OCI-LY1 (cell line): ENCODE measurements around the gene UGT1A4.
"Not testable (repeated sequence)": the region's sequence is repeated elsewhere in the genome, so short reads cannot be mapped to it uniquely, and the experiment has no call there.

Experiments
- H2AFZ ChIP-seq: fragments of 200-600 bp; sonication (generic), shearing (Covaris generic); 2 replicates; pipeline ENCODE4 v1.6.0; 2014; ENCODE audit warnings: antibody characterized with exemption, mild to moderate bottlenecking, low read length
- H3F3A ChIP-seq: fragments of 200-600 bp; sonication (generic), shearing (Covaris generic); 2 replicates; pipeline ENCODE4 v1.6.0; 2014; ENCODE audit warnings: mild to moderate bottlenecking, antibody characterized with exemption, low read length, moderate library complexity; ENCODE audit not compliant: insufficient read depth
- H3K27ac ChIP-seq: fragments of 200-600 bp; sonication (generic); 2 replicates; pipeline ENCODE4 v1.5.1; 2014; ENCODE audit warnings: low read length, mixed run types, mild to moderate bottlenecking, low read depth; ENCODE audit not compliant: poor library complexity, severe bottlenecking
- H3K27me3 ChIP-seq: fragments of 200-600 bp; sonication (generic); 2 replicates; pipeline ENCODE4 v1.6.0; 2014; ENCODE audit warnings: antibody characterized with exemption, mild to moderate bottlenecking, low read length, moderate library complexity; ENCODE audit not compliant: insufficient read depth
- H3K36me3 ChIP-seq: fragments of 200-600 bp; sonication (generic); 2 replicates; pipeline ENCODE4 v1.6.1; 2014; ENCODE audit warnings: mild to moderate bottlenecking, antibody characterized with exemption, low read length, moderate library complexity, mixed read lengths; ENCODE audit not compliant: insufficient read depth
- H3K4me1 ChIP-seq: fragments of 200-600 bp; sonication (generic); 2 replicates; pipeline ENCODE4 v1.5.1; 2014; ENCODE audit warnings: mild to moderate bottlenecking, low read length, moderate library complexity; ENCODE audit not compliant: insufficient read depth, severe bottlenecking
- H3K4me2 ChIP-seq: fragments of 200-600 bp; sonication (generic), shearing (Covaris generic); 2 replicates; pipeline ENCODE4 v1.6.1; 2014; ENCODE audit warnings: low read length
- H3K4me3 ChIP-seq: fragments of 200-600 bp; sonication (generic); 2 replicates; pipeline ENCODE4 v1.5.1; 2014; ENCODE audit warnings: low read length, low read depth, mild to moderate bottlenecking, mixed read lengths; ENCODE audit not compliant: poor library complexity, severe bottlenecking
- H3K79me2 ChIP-seq: fragments of 200-600 bp; shearing (Covaris generic); 2 replicates; pipeline ENCODE4 v1.6.1; 2016; ENCODE audit warnings: mixed run types, low read length, mixed read lengths; ENCODE audit not compliant: insufficient read depth
- H3K9ac ChIP-seq: fragments of 200-600 bp; sonication (generic), shearing (Covaris generic); 2 replicates; pipeline ENCODE4 v1.6.1; 2014; ENCODE audit warnings: mild to moderate bottlenecking, low read length, mixed read lengths
- H3K9me2 ChIP-seq: fragments of 200-600 bp; sonication (generic), shearing (Covaris generic); 2 replicates; pipeline ENCODE4 v1.6.1; 2014; ENCODE audit warnings: low read depth, mild to moderate bottlenecking, low read length, mixed read lengths
- H3K9me3 ChIP-seq: fragments of 200-600 bp; shearing (Covaris generic); 2 replicates; pipeline ENCODE4 v1.6.1; 2014; ENCODE audit warnings: low read length, mixed read lengths
- H4K20me1 ChIP-seq: fragments of 200-600 bp; sonication (generic), shearing (Covaris generic); 2 replicates; pipeline ENCODE4 v1.6.0; 2016; ENCODE audit warnings: mild to moderate bottlenecking, low read length; ENCODE audit not compliant: insufficient read depth
- CTCF ChIP-seq: fragments of 200-600 bp; sonication (generic), shearing (Covaris generic); IDR thresholded peaks from 2 replicates; pipeline ENCODE4 v1.5.1; 2017; ENCODE audit warnings: mild to moderate bottlenecking, antibody characterized with exemption, low read length, moderate library complexity, mixed read lengths
- EZH2 ChIP-seq: fragments of 200-600 bp; sonication (generic), shearing (Covaris generic); IDR thresholded peaks from 2 replicates; pipeline ENCODE4 v1.8.0; 2017; ENCODE audit warnings: borderline replicate concordance, mixed run types, mild to moderate bottlenecking, antibody characterized with exemption, low read length, moderate library complexity, mixed read lengths

UGT1A4 gene

GRCh38 chr2:233740870-233741269 is 22.3 kb downstream of the UGT1A4 start:
- Histone ChIP-seq H3K4me1 (no peaks in the 10 kb centered on the region), H2AFZ (no peak overlapping the region), H3K9me3 (no peaks in the 10 kb centered on the region), H3K79me2 (no peaks in the 10 kb centered on the region), H3K9ac (no peak overlapping the region), H4K20me1 (no peaks in the 10 kb centered on the region), H3K36me3 (no peaks in the 10 kb centered on the region), H3K27ac (no peak overlapping the region), H3K27me3 (no peaks in the 10 kb centered on the region; the same call in 1 of the 2 replicates), H3F3A (no peaks in the 10 kb centered on the region), H3K4me2 (no peak overlapping the region), H3K4me3 (no peak overlapping the region), H3K9me2 (no peaks in the 10 kb centered on the region)
- no peak for TF ChIP-seq EZH2
- no peak for TF ChIP-seq CTCF

GRCh38 chr2:233743464-233744259 is 25.1 kb downstream of the UGT1A4 start:
- Histone ChIP-seq H3K27me3 (no peaks in the 10 kb centered on the region), H3K9me3 (no peaks in the 10 kb centered on the region), H3K9ac (no peak overlapping the region), H3F3A (no peaks in the 10 kb centered on the region), H3K27ac (no peak overlapping the region), H2AFZ (no peak overlapping the region), H3K4me3 (no peak overlapping the region), H4K20me1 (no peaks in the 10 kb centered on the region), H3K4me1 (no peaks in the 10 kb centered on the region), H3K4me2 (no peak overlapping the region), H3K36me3 (no peaks in the 10 kb centered on the region), H3K9me2 (no peaks in the 10 kb centered on the region), H3K79me2 (no peaks in the 10 kb centered on the region)
- TF ChIP-seq EZH2, result no peak
- TF ChIP-seq CTCF, result no peak

GRCh38 chr2:233745073-233745755 is 26.7 kb downstream of the UGT1A4 start:
- no peaks in the 10 kb centered on the region for H3K9me3 ChIP-seq
- H3K9ac ChIP-seq, result no peak overlapping the region
- H4K20me1 ChIP-seq, result no peaks in the 10 kb centered on the region
- no peak overlapping the region for H3K4me3 ChIP-seq
- no peaks in the 10 kb centered on the region for H3F3A ChIP-seq
- no peaks in the 10 kb centered on the region for H3K4me1 ChIP-seq
- no peaks in the 10 kb centered on the region for H3K27me3 ChIP-seq
- H3K9me2 ChIP-seq, result no peaks in the 10 kb centered on the region
- no peaks in the 10 kb centered on the region for H3K79me2 ChIP-seq
- no peak overlapping the region for H3K27ac ChIP-seq
- TF ChIP-seq CTCF, result no peak
- no peak for TF ChIP-seq EZH2
- no peaks in the 10 kb centered on the region for H3K36me3 ChIP-seq
- no peak overlapping the region for H3K4me2 ChIP-seq
- no peak overlapping the region for H2AFZ ChIP-seq

GRCh38 chr2:233745838-233746237 is 27.3 kb downstream of the UGT1A4 start:
- not testable (repeated sequence) for H3K9ac ChIP-seq, H3F3A ChIP-seq, H3K27ac ChIP-seq, H3K27me3 ChIP-seq, H3K79me2 ChIP-seq, H3K9me3 ChIP-seq, H2AFZ ChIP-seq, H3K36me3 ChIP-seq, H3K4me1 ChIP-seq, H3K4me3 ChIP-seq, H3K4me2 ChIP-seq, H3K9me2 ChIP-seq, H4K20me1 ChIP-seq
